Adrenal gland (tissue), 5 donors: ENCODE results near the gene DLGAP1.

Source experiments
- CTCF ChIP-seq, 6 experiments: fragments of 450-650 bp in 4 of 6; fragments of 200-600 bp in 2 of 6; sonication (generic) in 1 of 6; IDR thresholded peaks; 1 replicate in 5 of 6; 2 replicates in 1 of 6; pipeline versions ENCODE4 v1.5.1 to v1.8.0; 2016 to 2021; ENCODE audit warnings: antibody characterized with exemption in 6 of 6, mild to moderate bottlenecking in 2 of 6, moderate library complexity in 1 of 6
- POLR2A ChIP-seq, 2 donors: fragments of 450-650 bp; IDR thresholded peaks; one replicate each; pipeline ENCODE4 v1.6.1; 2017; ENCODE audit warnings: antibody characterized with exemption in 2 of 2, mild to moderate bottlenecking in 2 of 2, moderate library complexity in 1 of 2
- donor health status: DM: no; HTN: no; CAD: no.

DNA sequence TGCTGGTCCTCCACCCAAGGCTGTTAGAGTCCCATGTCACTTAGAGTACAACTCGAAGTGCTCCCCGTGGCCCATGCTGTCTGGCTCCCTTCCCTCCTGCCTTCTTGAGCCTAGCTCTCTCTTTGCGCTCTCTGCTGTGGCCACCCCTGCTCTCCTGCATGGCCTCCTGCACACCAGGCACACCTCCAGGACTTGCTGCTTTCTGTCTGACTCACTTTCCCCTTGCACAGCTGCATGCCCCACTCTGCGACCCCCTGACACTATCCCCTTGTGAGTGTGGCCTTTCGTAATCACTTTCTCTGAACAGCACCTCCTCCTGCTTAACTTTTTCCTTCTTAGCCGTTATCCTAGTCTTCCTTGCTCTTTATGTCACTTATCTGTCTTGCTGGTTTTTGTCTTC is 661.6 kb downstream of the DLGAP1 start:
- no peak for TF ChIP-seq CTCF (IDR thresholded peaks at IDR 0.05)
- TF ChIP-seq POLR2A (IDR thresholded peaks at IDR 0.05): no peak
